ENCODE results near the gene CHKA.
A peak's percentile ranks its signal among the peaks of the same experiment; 100 is the strongest.

Gene CHKA

DNA sequence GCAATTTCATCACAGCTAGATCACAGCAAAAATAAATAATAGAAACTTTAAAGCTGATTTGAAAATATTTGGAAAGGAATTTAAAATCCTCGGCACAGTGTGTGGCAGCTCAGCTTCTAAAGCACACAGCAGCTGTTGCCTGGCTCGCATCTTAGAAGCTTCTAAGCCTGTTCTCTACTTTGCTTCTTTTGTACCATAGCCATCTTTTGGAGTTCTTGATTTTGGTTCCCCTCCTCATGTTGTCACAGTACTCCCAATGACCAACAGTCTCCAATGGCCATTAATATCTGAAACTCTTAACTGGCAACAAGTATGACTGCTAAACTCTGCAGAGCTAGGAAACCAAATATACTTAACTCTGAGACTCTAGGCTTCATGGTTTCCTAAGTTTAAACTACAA, 28.8 kb downstream of the CHKA start:
- in situ Hi-C loops (cut with MboI; ENCODE audit: low sequenced_read_pairs, unreplicated experiment) = no loop called here
- TF ChIP-seq, protein P1, sequence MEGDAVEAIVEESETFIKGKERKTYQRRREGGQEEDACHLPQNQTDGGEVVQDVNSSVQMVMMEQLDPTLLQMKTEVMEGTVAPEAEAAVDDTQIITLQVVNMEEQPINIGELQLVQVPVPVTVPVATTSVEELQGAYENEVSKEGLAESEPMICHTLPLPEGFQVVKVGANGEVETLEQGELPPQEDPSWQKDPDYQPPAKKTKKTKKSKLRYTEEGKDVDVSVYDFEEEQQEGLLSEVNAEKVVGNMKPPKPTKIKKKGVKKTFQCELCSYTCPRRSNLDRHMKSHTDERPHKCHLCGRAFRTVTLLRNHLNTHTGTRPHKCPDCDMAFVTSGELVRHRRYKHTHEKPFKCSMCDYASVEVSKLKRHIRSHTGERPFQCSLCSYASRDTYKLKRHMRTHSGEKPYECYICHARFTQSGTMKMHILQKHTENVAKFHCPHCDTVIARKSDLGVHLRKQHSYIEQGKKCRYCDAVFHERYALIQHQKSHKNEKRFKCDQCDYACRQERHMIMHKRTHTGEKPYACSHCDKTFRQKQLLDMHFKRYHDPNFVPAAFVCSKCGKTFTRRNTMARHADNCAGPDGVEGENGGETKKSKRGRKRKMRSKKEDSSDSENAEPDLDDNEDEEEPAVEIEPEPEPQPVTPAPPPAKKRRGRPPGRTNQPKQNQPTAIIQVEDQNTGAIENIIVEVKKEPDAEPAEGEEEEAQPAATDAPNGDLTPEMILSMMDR (IDR thresholded peaks at IDR 0.05; ENCODE audit: borderline replicate concordance, control extremely low read depth, extremely low read depth, insufficient read depth, missing control alignments) = no peak
- DNase-seq (ENCODE audit: low spot score) = no peak

DNA sequence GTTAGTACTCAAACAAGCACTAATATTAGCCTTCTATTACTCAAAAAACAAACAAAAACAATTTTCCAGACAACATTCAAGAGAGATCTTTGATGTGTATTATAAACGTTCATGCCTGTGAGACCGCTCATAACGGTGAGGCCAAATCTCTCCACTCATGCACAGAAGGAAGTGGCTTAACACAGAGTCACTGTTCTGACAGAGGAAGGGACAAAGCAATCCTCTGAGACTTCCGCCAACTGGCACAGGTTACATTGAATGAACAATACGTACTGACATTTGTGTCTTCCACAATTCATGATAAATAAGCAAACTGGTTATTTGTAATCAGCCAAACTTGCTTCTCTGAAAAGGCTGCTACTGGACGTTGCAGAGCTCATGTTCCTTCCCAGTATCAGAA, 30.5 kb downstream of the CHKA start:
- DNase-seq (ENCODE audit: low spot score) = peak; percentile 41
- in situ Hi-C loops (cut with MboI; ENCODE audit: low sequenced_read_pairs, unreplicated experiment) = no loop called here
- TF ChIP-seq, protein P1 (IDR thresholded peaks at IDR 0.05; ENCODE audit: borderline replicate concordance, control extremely low read depth, extremely low read depth, insufficient read depth, missing control alignments) = no peak

DNA sequence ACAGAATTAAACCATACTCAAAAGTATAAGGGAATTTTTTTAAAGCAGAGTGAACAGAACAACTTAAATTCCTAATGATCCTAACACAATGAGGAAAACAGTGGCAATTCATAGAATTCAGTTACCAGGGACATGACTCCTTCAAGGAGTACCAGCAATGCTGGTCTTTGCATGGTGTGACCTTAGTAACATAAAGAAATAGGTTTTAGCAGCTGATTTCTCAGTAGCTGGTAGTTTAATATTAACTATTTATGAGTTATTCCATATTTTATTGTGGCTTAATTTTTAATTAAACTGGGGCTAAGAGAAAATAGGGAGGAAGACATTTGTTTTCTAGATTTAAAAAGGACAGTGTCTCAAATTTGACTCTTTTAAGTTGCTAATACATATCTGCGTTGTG, 30.9 kb downstream of the CHKA start:
- DNase-seq (ENCODE audit: low spot score) = no peak
- TF ChIP-seq, protein P1 (IDR thresholded peaks at IDR 0.05; ENCODE audit: borderline replicate concordance, control extremely low read depth, extremely low read depth, insufficient read depth, missing control alignments) = no peak
- in situ Hi-C loops (cut with MboI; ENCODE audit: low sequenced_read_pairs, unreplicated experiment) = no loop called here

DNA sequence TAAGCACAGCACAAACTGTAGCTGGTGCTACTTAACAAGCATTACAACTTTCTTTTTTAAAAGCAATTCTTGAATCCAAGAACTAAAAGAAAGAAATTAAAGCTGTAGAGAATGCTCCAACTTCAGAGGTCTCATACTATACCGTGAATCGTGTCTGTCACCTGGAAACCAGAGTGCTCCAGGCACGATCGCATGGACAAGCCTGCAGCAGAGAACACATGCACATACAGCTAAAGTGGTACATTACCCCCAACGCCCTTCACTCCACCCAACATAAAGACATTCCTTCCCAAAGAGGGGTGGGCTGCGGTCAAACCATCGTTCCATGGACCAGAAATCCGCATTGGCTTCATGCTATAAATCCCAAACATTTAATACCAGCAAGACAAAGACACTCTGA, 31.5 kb downstream of the CHKA start:
- TF ChIP-seq, protein P1 (IDR thresholded peaks at IDR 0.05; ENCODE audit: borderline replicate concordance, control extremely low read depth, extremely low read depth, insufficient read depth, missing control alignments) = no peak
- no peak for DNase-seq (ENCODE audit: low spot score)
- in situ Hi-C loops (cut with MboI; ENCODE audit: low sequenced_read_pairs, unreplicated experiment) = no loop called here

DNA sequence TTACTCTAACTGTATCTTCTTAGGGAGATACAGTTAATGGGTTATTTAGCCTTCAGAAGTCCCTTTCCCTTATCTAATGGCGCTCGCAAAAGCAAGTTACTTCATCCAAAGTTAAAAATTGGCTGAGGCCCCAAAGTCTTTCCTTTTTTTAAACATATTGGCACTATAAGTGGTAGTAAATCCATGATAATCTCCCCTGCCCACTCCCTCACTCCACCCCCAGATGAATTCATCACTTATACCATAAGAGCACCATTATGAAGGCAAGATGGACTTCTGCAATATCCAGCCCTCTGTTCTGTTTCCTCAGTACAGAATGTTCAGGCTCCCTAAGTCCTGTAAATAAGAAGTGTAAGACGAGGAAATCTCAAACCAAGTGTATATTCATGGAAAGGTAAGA, 37.7 kb downstream of the CHKA start:
- DNase-seq (ENCODE audit: low spot score) = no peak
- TF ChIP-seq, protein P1 (IDR thresholded peaks at IDR 0.05; ENCODE audit: borderline replicate concordance, control extremely low read depth, extremely low read depth, insufficient read depth, missing control alignments) = no peak
- in situ Hi-C loops (cut with MboI; ENCODE audit: low sequenced_read_pairs, unreplicated experiment) = no loop called here

DNA sequence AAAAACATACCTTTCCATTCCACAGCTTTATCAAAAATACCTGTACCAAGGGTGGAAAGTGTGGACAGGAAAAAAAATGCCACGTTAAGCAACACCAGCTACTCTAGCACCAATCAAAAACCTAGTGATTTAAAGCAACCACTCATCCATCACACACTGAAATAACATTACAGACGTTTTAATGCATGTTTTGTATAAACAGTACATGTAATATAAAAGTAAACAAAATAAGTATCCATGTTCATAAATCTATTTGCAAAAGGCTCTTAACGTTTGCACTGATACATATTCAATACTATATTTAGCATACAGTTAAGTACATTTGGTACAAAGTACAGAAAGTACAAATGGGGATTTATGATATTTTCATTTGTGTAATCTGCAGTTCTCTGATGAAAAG, 38.7 kb downstream of the CHKA start:
- DNase-seq (ENCODE audit: low spot score) = no peak
- in situ Hi-C loops (cut with MboI; ENCODE audit: low sequenced_read_pairs, unreplicated experiment) = no loop called here
- TF ChIP-seq, protein P1 (IDR thresholded peaks at IDR 0.05; ENCODE audit: borderline replicate concordance, control extremely low read depth, extremely low read depth, insufficient read depth, missing control alignments) = no peak

DNA sequence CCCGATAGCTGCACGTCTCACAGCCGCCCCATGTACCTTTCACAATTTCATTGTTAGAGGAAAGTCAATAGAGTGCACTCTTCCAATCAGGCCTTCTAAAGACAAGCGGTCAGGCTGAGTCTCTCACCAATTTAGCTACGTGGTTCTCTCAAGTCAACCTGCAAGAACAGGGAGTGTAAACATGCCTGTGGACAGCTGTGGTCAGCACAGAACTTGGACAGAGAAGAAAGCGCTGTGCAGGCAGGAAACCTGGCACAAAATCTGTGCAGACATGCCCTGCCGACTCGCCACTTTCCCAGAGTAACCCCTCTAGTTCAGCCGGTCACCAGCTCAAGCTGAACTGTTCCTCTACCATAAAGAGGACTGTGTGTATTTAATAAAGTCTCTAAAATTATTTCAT, 39.5 kb downstream of the CHKA start:
- in situ Hi-C loops (cut with MboI; ENCODE audit: low sequenced_read_pairs, unreplicated experiment) = no loop called here
- DNase-seq (ENCODE audit: low spot score) = no peak
- TF ChIP-seq, protein P1 (IDR thresholded peaks at IDR 0.05; ENCODE audit: borderline replicate concordance, control extremely low read depth, extremely low read depth, insufficient read depth, missing control alignments) = no peak
